Heart left ventricle (tissue), 16 donors: Measurements from ENCODE around the gene APOL4. TPM values are rescaled to one million over a fixed set of nuclear protein-coding genes. Genes with fewer than 3 reads are reported as not detected.

Experiments used
- ATAC-seq, 4 donors: fragments of 200-7000 bp; cut with Tn5 transposase; one replicate each; pipeline ENCODE4 v1.9.1; 2020 to 2022; ENCODE audit warnings: moderate library complexity in 4 of 4, mild to moderate bottlenecking in 3 of 4, moderate number of reproducible peaks in 1 of 4
- DNase-seq, 5 donors: peaks; one replicate each; pipeline ENCODE4 v3.0.0-alpha.2; 2020
- H3K27ac ChIP-seq, 12 donors: fragments of 200-600 bp; sonication (generic) in 4 of 12; one replicate each; pipeline versions ENCODE4 v1.5.0 to v1.8.0; 2016 to 2022; ENCODE audit warnings: mild to moderate bottlenecking in 2 of 12
- H3K27me3 ChIP-seq, 9 donors: fragments of 200-600 bp; sonication (generic) in 2 of 9; one replicate each; pipeline versions ENCODE4 v1.5.1 to v1.8.0; 2016 to 2022; ENCODE audit warnings: mild to moderate bottlenecking in 3 of 9
- H3K36me3 ChIP-seq, 9 donors: fragments of 200-600 bp; sonication (generic) in 2 of 9; one replicate each; pipeline versions ENCODE4 v1.5.0 to v1.8.0; 2018 to 2022; ENCODE audit warnings: mild to moderate bottlenecking in 2 of 9
- H3K4me1 ChIP-seq, 12 donors: fragments of 200-600 bp; sonication (generic) in 4 of 12; one replicate each; pipeline versions ENCODE4 v1.5.0 to v1.8.0; 2016 to 2022; ENCODE audit warnings: mild to moderate bottlenecking in 3 of 12
- H3K4me3 ChIP-seq, 12 donors: fragments of 200-600 bp; sonication (generic) in 4 of 12; one replicate each; pipeline versions ENCODE4 v1.5.0 to v1.8.0; 2017 to 2022; ENCODE audit warnings: mild to moderate bottlenecking in 9 of 12, moderate library complexity in 4 of 12
- H3K9me3 ChIP-seq, 12 donors: fragments of 200-600 bp; sonication (generic) in 4 of 12; one replicate each; pipeline versions ENCODE4 v1.5.0 to v1.8.0; 2016 to 2022; ENCODE audit warnings: mild to moderate bottlenecking in 1 of 12
- POLR2A ChIP-seq, 2 donors: fragments of 450-650 bp; IDR thresholded peaks; one replicate each; pipeline ENCODE4 v1.6.1; 2017; ENCODE audit warnings: antibody characterized with exemption in 2 of 2, mild to moderate bottlenecking in 2 of 2, moderate library complexity in 2 of 2
- WGBS, 4 donors: extraction: QIAGEN DNeasy Blood & Tissue Kit in 2 of 4; methylation state at CpG; one replicate each; pipeline versions ENCODE4 v1.1.5 to v1.1.7; 2013 to 2018; 5-methylcytosine and 5-hydroxymethylcytosine counted together
- intact Hi-C, 10 donors: fragments of 100-400 bp; cut with DNase I; formaldehyde crosslinking; loops; one replicate each; pipeline versions ENCODE4 v1.11.1 to v1.14.2; 2022
- polyA plus RNA-seq, 2 donors: library from polyadenylated mRNA; stranded (reverse); fragments of 200-250 nt; gene quantifications; one replicate each; pipeline ENCODE4 v1.2.3, GENCODE V29; 2013
- total RNA-seq, 9 donors: library from RNA; depleted of rRNA in 2 of 9; stranded (reverse); fragments of >200 nt in 2 of 9; fragmentation: NEBNext Ultra II Directional in 3 of 9; extraction: Animal tissue kit (Norgen Biotek cat#: 25700) in 3 of 9; gene quantifications; one replicate each; pipeline versions ENCODE4 v1.1.0 to v1.2.4, GENCODE V29; 2016 to 2023
- TF ChIP-seq, protein P1 (sequence below), 12 donors: fragments of 200-600 bp; sonication (generic) in 4 of 12; IDR thresholded peaks; one replicate each; pipeline versions ENCODE4 v1.5.0 to v1.8.0; 2018 to 2022; ENCODE audit warnings: antibody characterized with exemption in 12 of 12, mild to moderate bottlenecking in 5 of 12
- donor health status: ischemic (EF 13 %, LVEDD 7.1; RV severe dilation, severe dysfunction).
- donor health status: healthy with polysubstance abuse.
- donor health status: DM: no; HTN: yes; CAD: no.
- donor health status: DM: no; HTN: no; CAD: no.
- donor health status: ischemic (EF 25% LVEDD 6.9; RV normal size, moderate dysfunction).
- donor health status: ischemic (EF 25% LVEDD 5.7; RV mildly dilated, moderate dysfunction).
- donor health status: healthy.
- donor health status: DM: yes; HTN: yes; CAD: no.
- donor health status: ischemic (EF 35%, LVEDD 5.7; RV mildly dilated, moderate dysfunction).
- donor health status: nonischemic (EF 11% LVEDD 7.7; RV severe dilation, severe dysfunction).
- donor health status: DM: yes; HTN: yes; CAD: no.
- donor health status: PGD.
- donor health status: ischemic (EF 29% LVEDD 5.4; RV normal size, mild dysfunction).
- donor health status: nonischemic (EF 23%, LVEDD 6.1; RV moderate dilation, normal function).

Gene APOL4
- total and polyA plus RNA-seq, 11 donors = 1.7 to 26.5 (median 4.0) TPM; not detected in 2

DNA sequence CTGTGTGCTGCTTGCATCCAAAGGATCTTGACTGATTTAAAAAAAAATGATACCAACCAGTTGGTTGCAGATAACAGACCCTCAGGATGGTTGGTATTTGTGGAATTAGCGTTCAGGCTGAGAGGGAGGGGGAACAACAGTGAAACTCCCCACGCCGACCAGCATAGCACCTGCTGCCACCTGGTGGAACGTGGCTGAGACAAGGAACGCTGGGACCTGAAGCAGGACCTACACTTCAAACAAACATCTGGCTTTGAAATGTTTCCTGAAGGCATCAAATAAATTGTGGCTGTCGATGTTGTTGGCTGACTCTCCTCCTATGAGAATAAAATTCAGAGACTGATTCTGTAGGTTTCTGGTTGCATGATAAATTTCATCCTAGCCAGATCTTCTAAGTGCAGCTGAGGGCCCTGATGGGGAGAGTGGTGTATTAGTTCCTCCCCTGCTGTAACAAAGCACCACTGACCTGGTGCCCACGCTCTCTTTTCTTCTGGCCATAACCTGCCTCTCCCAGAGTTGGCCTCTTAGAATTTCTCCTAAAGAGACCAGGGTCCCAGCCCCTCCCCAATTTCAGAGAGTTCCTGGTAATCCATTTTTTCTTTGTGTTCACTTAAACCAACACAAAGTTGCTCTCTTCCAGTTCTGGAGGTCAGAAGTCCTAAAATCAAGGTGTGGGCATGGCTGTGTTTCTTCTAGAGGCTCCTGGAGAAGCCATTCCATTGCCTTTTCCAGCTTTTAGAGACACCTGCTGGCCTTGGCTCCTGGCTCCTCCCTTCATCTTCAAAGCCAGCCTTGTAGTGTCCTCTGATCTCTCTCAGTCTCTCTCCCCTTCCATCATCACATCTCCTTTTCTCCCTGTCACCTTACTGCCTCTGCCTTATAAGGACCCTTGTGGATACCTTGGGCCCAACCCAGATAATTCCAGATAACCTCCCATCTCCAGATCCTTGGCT is 20.5 kb upstream of the APOL4 start:
- H3K27ac ChIP-seq = no peak overlapping the region
- no peaks in the 10 kb centered on the region for H3K27me3 ChIP-seq
- no peaks in the 10 kb centered on the region for H3K9me3 ChIP-seq
- no peak overlapping the region for H3K4me3 ChIP-seq
- WGBS, 4 donors = 16 to 21% (median 18%) methylated on average over 7 of the region's 7 CpGs
- intact Hi-C loops = loop anchor here in 7 of 10 donors (2.0 to 10.0 kb wide), 6 partner anchors 27 to 77 kb away; no protein-coding TSS in a partner anchor
- H3K36me3 ChIP-seq = peaks cover 0 to 14% (median 1%) of the 10 kb centered on the region in 9 donors
- H3K4me1 ChIP-seq = peaks cover 0 to 32% (median 16%) of the 10 kb centered on the region in 12 donors
- TF ChIP-seq POLR2A (IDR thresholded peaks at IDR 0.05) = no peak
- TF ChIP-seq, protein P1, sequence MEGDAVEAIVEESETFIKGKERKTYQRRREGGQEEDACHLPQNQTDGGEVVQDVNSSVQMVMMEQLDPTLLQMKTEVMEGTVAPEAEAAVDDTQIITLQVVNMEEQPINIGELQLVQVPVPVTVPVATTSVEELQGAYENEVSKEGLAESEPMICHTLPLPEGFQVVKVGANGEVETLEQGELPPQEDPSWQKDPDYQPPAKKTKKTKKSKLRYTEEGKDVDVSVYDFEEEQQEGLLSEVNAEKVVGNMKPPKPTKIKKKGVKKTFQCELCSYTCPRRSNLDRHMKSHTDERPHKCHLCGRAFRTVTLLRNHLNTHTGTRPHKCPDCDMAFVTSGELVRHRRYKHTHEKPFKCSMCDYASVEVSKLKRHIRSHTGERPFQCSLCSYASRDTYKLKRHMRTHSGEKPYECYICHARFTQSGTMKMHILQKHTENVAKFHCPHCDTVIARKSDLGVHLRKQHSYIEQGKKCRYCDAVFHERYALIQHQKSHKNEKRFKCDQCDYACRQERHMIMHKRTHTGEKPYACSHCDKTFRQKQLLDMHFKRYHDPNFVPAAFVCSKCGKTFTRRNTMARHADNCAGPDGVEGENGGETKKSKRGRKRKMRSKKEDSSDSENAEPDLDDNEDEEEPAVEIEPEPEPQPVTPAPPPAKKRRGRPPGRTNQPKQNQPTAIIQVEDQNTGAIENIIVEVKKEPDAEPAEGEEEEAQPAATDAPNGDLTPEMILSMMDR (IDR thresholded peaks at IDR 0.05) = peak; percentile 55 to 78 (median 64)
- ATAC-seq (peak; percentile 68 to 83 (median 74)), DNase-seq (peak in 3 of 5 donors; percentile 41 to 59 (median 58))

DNA sequence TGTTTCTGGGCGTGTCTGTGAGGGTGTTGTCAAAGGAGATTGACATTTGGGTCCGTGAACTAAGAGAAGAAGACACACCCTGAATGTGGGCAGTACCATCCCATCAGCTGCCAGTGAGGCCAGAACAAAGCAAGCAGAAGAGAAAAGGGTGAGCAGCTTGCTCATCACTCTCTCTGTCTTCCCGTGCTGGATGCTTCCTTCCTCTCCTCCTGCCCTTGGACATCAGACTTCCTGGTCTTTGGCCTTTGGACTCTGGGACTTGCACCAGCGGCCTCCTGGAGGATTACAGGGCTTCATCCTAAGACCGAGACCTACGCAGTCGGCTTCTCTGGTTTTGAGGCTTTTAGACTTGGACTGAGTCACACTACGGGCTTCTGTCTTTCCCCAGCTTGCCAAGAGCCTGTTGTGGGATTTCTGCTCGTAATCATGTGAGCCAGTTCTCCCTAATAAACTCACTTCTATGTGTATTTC is 18.9 kb upstream of the APOL4 start:
- 52 to 68% (median 61%) methylated on average over 9 of the region's 9 CpGs for WGBS, 4 donors

DNA sequence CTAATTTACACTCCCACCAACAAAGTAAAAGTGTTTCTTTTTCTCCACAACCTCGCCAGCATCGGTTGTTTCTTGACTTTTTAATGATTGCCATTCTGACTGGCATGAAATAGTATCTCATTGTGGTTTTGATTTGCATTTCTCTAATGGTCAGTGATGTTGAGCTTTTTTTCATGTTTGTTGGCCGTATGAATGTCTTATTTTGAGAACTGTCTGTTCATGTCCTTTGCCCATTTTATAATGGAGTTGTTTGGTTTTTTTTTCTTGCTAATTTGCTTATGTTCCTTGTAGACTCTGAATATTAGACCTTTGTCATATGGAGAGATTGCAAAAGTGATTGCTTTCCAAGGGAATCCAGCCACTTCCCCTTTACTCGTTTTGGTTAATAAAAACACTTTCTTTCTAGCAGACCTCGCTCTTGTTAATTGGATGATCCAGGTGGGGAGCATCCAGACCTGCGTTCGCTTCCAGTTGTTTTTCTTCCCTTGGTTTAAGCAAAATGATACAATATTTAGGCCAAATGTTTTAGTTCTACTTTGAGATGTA is 17.1 kb upstream of the APOL4 start:
- Histone ChIP-seq H3K36me3 (no peaks in the 10 kb centered on the region), H3K9me3 (no peaks in the 10 kb centered on the region), H3K27me3 (no peaks in the 10 kb centered on the region), H3K4me1 (peaks cover 0 to 32% (median 15%) of the 10 kb centered on the region in 12 donors), H3K27ac (no peak overlapping the region), H3K4me3 (no peak overlapping the region)
- DNase-seq (no peak), ATAC-seq (no peak)
- WGBS, 4 donors = 86 to 89% (median 88%) methylated on average over 7 of the region's 7 CpGs
- intact Hi-C loops = no loop called here
- TF ChIP-seq, protein P1 (IDR thresholded peaks at IDR 0.05) = no peak
- TF ChIP-seq POLR2A (IDR thresholded peaks at IDR 0.05) = no peak

More for the DNA sequence above, 18.9 kb upstream of the APOL4 start:
- peak overlapping the region in 8 of 12 donors; percentile 14 to 55 (median 37) for H3K27ac ChIP-seq
- peaks cover 0 to 6% (median 0%) of the 10 kb centered on the region in 9 donors for H3K36me3 ChIP-seq
- DNase-seq (peak in 2 of 5 donors; percentile 35 to 59), ATAC-seq (peak in 3 of 4 donors; percentile 35 to 77 (median 45))
- peak overlapping the region in 2 of 12 donors; percentile 13 to 17 for H3K4me3 ChIP-seq
- intact Hi-C loops = loop anchor here in 7 of 10 donors (2.0 to 10.0 kb wide), 5 partner anchors 26 to 76 kb away; no protein-coding TSS in a partner anchor
- no peak for TF ChIP-seq POLR2A (IDR thresholded peaks at IDR 0.05)
- TF ChIP-seq, protein P1 (IDR thresholded peaks at IDR 0.05) = no peak
- no peaks in the 10 kb centered on the region for H3K9me3 ChIP-seq
- H3K27me3 ChIP-seq = no peaks in the 10 kb centered on the region
- peaks cover 0 to 32% (median 16%) of the 10 kb centered on the region in 12 donors for H3K4me1 ChIP-seq
